HG02623 (cell line): Measurements from ENCODE around the gene EPAS1.
"Not testable (repeated sequence)": the region's sequence is repeated elsewhere in the genome, so short reads cannot be mapped to it uniquely, and the experiment has no call there.

Experiments used
- ATAC-seq: cut with Tn5 transposase; IDR thresholded peaks from one replicate; pipeline ENCODE4 v1.9.1; 2021; ENCODE audit warnings: moderate library complexity; ENCODE audit not compliant: unreplicated experiment

The EPAS1 gene

GRCh38 chr2:46394649-46395510 is 97.7 kb downstream of the EPAS1 start:
- no peak for ATAC-seq

- not testable (repeated sequence) for ATAC-seq
These were observed 98.5 kb downstream of the EPAS1 start for GRCh38 chr2:46395730-46396129.

- ATAC-seq: no peak
These were observed 102.8 kb downstream of the EPAS1 start for GRCh38 chr2:46400016-46400415.

- ATAC-seq: no peak
These were observed 105.7 kb downstream of the EPAS1 start for GRCh38 chr2:46402874-46403273.

GRCh38 chr2:46404181-46404759 is 107.1 kb downstream of the EPAS1 start:
- ATAC-seq: no peak

GRCh38 chr2:46407852-46408455 is 110.7 kb downstream of the EPAS1 start:
- ATAC-seq: no peak

- no peak for ATAC-seq
These were observed 112.5 kb downstream of the EPAS1 start for GRCh38 chr2:46409756-46410155.

GRCh38 chr2:46410273-46411244 is 113.4 kb downstream of the EPAS1 start:
- no peak for ATAC-seq

- no peak for ATAC-seq
These were observed 114.0 kb downstream of the EPAS1 start for GRCh38 chr2:46411245-46411641.

GRCh38 chr2:46411985-46412384 is 114.8 kb downstream of the EPAS1 start:
- ATAC-seq: no peak

GRCh38 chr2:46413111-46413510 is 115.9 kb downstream of the EPAS1 start:
- ATAC-seq: no peak

- ATAC-seq: no peak
These were observed 116.4 kb downstream of the EPAS1 start for GRCh38 chr2:46413631-46414030.

- no peak for ATAC-seq
These were observed 117.5 kb downstream of the EPAS1 start for GRCh38 chr2:46414701-46415100.

- no peak for ATAC-seq
These were observed 119.1 kb downstream of the EPAS1 start for GRCh38 chr2:46416280-46416679.

GRCh38 chr2:46416739-46417403 is 119.7 kb downstream of the EPAS1 start:
- ATAC-seq: no peak

GRCh38 chr2:46420945-46421344 is 123.7 kb downstream of the EPAS1 start:
- no peak for ATAC-seq

- no peak for ATAC-seq
These were observed 124.2 kb downstream of the EPAS1 start for GRCh38 chr2:46421361-46421760.

GRCh38 chr2:46422717-46423394 is 125.6 kb downstream of the EPAS1 start:
- no peak for ATAC-seq

- ATAC-seq: no peak
These were observed 127.7 kb downstream of the EPAS1 start for GRCh38 chr2:46424937-46425336.

GRCh38 chr2:46428911-46429436 is 131.8 kb downstream of the EPAS1 start:
- ATAC-seq: no peak
